Esophagus squamous epithelium (tissue), 5 donors: ENCODE results near the gene PIP5KL1. TPM values are rescaled to one million over a fixed set of nuclear protein-coding genes. Genes with fewer than 3 reads are reported as not detected.
A peak's percentile ranks its signal among the peaks of the same experiment; 100 is the strongest.

Experiments
- DNase-seq: peaks from one replicate; lab custom pipeline; 2025; lab: John Stamatoyannopoulos, UW
- H3K27ac ChIP-seq, 4 donors: fragments of 200-600 bp; sonication (generic); one replicate each; pipeline ENCODE4 v1.5.1; 2016 to 2019; ENCODE audit warnings: mild to moderate bottlenecking in 1 of 4
- H3K27me3 ChIP-seq, 4 donors: fragments of 200-600 bp; sonication (generic); 1 replicate in 3 of 4; 2 replicates in 1 of 4; pipeline versions ENCODE4 v1.5.1 to v1.6.0; 2017 to 2021; ENCODE audit warnings: antibody characterized with exemption in 1 of 4
- H3K36me3 ChIP-seq, 3 donors: fragments of 200-600 bp; sonication (generic); one replicate each; pipeline ENCODE4 v1.5.1; 2016 to 2019
- H3K4me1 ChIP-seq, 3 donors: fragments of 200-600 bp; sonication (generic); one replicate each; pipeline ENCODE4 v1.5.1; 2017 to 2019
- H3K4me3 ChIP-seq, 4 donors: fragments of 200-600 bp; sonication (generic); 1 replicate in 3 of 4; 2 replicates in 1 of 4; pipeline ENCODE4 v1.5.1; 2016 to 2019; ENCODE audit warnings: mild to moderate bottlenecking in 2 of 4, moderate library complexity in 1 of 4
- H3K9me3 ChIP-seq, 3 donors: fragments of 200-600 bp; sonication (generic); one replicate each; pipeline ENCODE4 v1.5.1; 2016 to 2019
- POLR2A ChIP-seq, 4 donors: fragments of 450-650 bp; IDR thresholded peaks; one replicate each; pipeline ENCODE4 v1.6.1; 2017; ENCODE audit warnings: antibody characterized with exemption in 4 of 4, mild to moderate bottlenecking in 4 of 4, moderate library complexity in 3 of 4
- WGBS, 2 donors: methylation state at CpG; one replicate each; pipeline ENCODE4 v1.1.5; 2018; 5-methylcytosine and 5-hydroxymethylcytosine counted together
- intact Hi-C: fragments of 100-400 bp; cut with DNase I; formaldehyde crosslinking; loops from one replicate; pipeline ENCODE4 v1.15.0; 2022
- total RNA-seq, 4 donors: library from RNA; depleted of rRNA; stranded (reverse); fragments of >200 nt; gene quantifications; one replicate each; pipeline ENCODE4 v1.1.0, GENCODE V29; 2016
- TF ChIP-seq, protein P1 (sequence below), 6 experiments: fragments of 450-650 bp in 4 of 6; fragments of 200-600 bp in 2 of 6; sonication (generic) in 2 of 6; IDR thresholded peaks; one replicate each; pipeline ENCODE4 v1.5.1; 2016 to 2019; ENCODE audit warnings: antibody characterized with exemption in 6 of 6, mild to moderate bottlenecking in 4 of 6, moderate library complexity in 4 of 6
- donor health status: DM: yes; HTN: yes; CAD: no.

PIP5KL1 gene
- total RNA-seq, 4 donors from 2014 or later = 3.1 to 4.6 (median 3.6) TPM; not detected in 1

- Histone ChIP-seq H3K4me1 (peaks cover 7 to 65% (median 38%) of the 10 kb centered on the region in 3 donors), H3K36me3 (peaks cover 25 to 47% (median 29%) of the 10 kb centered on the region in 3 donors), H3K27ac (peak overlapping the region; percentile 89 to 98 (median 94)), H3K4me3 (peak overlapping the region in 3 of 4 donors; percentile 19 to 98 (median 90)), H3K9me3 (peaks cover 0 to 29% (median 10%) of the 10 kb centered on the region in 3 donors), H3K27me3 (no peaks in the 10 kb centered on the region)
- intact Hi-C loops = no loop called here
- no peak for TF ChIP-seq POLR2A (IDR thresholded peaks at IDR 0.05)
- TF ChIP-seq, protein P1, sequence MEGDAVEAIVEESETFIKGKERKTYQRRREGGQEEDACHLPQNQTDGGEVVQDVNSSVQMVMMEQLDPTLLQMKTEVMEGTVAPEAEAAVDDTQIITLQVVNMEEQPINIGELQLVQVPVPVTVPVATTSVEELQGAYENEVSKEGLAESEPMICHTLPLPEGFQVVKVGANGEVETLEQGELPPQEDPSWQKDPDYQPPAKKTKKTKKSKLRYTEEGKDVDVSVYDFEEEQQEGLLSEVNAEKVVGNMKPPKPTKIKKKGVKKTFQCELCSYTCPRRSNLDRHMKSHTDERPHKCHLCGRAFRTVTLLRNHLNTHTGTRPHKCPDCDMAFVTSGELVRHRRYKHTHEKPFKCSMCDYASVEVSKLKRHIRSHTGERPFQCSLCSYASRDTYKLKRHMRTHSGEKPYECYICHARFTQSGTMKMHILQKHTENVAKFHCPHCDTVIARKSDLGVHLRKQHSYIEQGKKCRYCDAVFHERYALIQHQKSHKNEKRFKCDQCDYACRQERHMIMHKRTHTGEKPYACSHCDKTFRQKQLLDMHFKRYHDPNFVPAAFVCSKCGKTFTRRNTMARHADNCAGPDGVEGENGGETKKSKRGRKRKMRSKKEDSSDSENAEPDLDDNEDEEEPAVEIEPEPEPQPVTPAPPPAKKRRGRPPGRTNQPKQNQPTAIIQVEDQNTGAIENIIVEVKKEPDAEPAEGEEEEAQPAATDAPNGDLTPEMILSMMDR (IDR thresholded peaks at IDR 0.05) = no peak
- DNase-seq = no peak
- WGBS, 2 donors = 53 to 54% methylated on average over 2 to 4 of the region's 19 CpGs
Observed at GRCh38 chr9:127897193-127897692, 33.3 kb downstream of the PIP5KL1 start.

DNA sequence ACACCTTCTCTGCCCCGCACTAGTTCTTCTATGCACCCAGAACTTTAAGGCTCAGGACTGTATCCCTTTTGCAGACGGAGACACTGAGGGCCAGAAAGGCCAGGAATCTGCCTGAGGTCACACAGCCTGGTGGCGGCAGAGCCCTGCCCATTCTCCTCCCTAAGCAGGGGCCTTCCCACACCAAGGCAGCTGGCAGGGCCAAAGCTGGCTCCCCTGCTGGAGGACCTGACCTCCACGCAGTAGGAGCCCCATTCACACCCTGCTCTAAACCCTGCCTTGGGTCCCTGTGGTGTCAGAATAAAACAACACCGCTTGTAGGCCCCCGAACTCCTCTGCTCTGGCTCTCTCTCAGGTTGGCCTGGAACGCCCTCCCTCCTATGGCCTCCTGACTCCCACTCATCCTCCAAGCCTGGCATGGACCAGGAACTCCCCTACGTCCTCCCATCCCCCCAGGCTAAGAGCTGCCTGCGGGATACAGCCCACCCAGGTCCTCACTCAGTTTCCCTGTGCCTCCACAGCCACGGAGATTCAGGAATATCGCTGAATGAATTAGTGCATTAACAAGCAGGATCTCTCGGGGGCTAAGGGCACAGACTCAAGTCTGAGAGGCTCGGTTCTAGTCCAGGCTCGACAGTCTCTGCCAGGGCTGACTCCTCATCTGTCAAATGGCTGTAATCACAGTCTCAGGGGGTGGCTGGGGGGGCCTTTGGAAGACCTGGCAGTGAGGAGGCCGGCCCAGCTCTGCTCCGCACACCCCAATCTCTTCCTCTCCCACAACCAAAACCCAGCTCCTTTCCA is 34.0 kb downstream of the PIP5KL1 start:
- Histone ChIP-seq H3K36me3 (peaks cover 26 to 54% (median 29%) of the 10 kb centered on the region in 3 donors), H3K4me1 (peaks cover 7 to 58% (median 38%) of the 10 kb centered on the region in 3 donors), H3K4me3 (peak overlapping the region in 3 of 4 donors; percentile 19 to 98 (median 90)), H3K9me3 (peaks cover 0 to 29% (median 10%) of the 10 kb centered on the region in 3 donors), H3K27me3 (no peaks in the 10 kb centered on the region), H3K27ac (peak overlapping the region; percentile 89 to 98 (median 94))
- intact Hi-C loops = no loop called here
- TF ChIP-seq, protein P1 (IDR thresholded peaks at IDR 0.05) = no peak
- no peak for TF ChIP-seq POLR2A (IDR thresholded peaks at IDR 0.05)
- DNase-seq = no peak
- WGBS, 2 donors = 65 to 67% methylated on average over 7 to 8 of the region's 16 CpGs

DNA sequence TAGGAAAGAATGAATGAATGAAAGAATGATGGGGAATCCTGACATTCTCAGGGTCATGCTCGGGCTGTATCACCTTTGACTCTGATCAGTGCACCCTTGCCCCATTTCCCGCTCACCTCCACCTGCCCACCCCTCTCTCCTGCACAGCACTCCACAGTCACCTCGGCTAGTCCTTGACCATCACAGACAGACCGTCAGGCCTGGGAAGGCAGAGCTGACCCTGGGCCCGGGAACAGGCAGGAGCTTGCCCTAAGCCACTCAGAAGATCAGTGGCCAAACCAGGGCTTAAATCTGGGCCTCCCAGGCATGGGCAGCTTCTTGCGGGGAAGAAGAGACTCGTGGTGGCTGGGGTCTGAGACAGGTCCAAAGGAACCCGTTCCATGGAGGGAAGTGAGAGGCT is 34.8 kb downstream of the PIP5KL1 start:
- DNase-seq = no peak
- Histone ChIP-seq H3K9me3 (peaks cover 0 to 29% (median 10%) of the 10 kb centered on the region in 3 donors), H3K36me3 (peaks cover 29 to 62% (median 31%) of the 10 kb centered on the region in 3 donors), H3K27ac (peak overlapping the region in 1 of 4 donors; percentile 97), H3K4me1 (peaks cover 7 to 50% (median 31%) of the 10 kb centered on the region in 3 donors), H3K27me3 (no peaks in the 10 kb centered on the region), H3K4me3 (no peak overlapping the region)
- 91 to 96% methylated on average over 2 to 6 of the region's 8 CpGs for WGBS, 2 donors
- TF ChIP-seq POLR2A (IDR thresholded peaks at IDR 0.05) = no peak
- TF ChIP-seq, protein P1 (IDR thresholded peaks at IDR 0.05) = no peak
- intact Hi-C loops = no loop called here

- intact Hi-C loops = no loop called here
- 94 to 97% methylated on average over 4 of the region's 4 CpGs for WGBS, 2 donors
- H3K27ac ChIP-seq = no peak overlapping the region
- peaks cover 40 to 86% (median 40%) of the 10 kb centered on the region in 3 donors for H3K36me3 ChIP-seq
- no peak for DNase-seq
- no peak for TF ChIP-seq POLR2A (IDR thresholded peaks at IDR 0.05)
- TF ChIP-seq, protein P1 (IDR thresholded peaks at IDR 0.05) = no peak
- H3K27me3 ChIP-seq = no peaks in the 10 kb centered on the region
- H3K9me3 ChIP-seq = peaks cover 0 to 29% (median 10%) of the 10 kb centered on the region in 3 donors
- no peak overlapping the region for H3K4me3 ChIP-seq
- H3K4me1 ChIP-seq = peaks cover 7 to 32% (median 19%) of the 10 kb centered on the region in 3 donors
Observed at GRCh38 chr9:127893392-127893791, 37.2 kb downstream of the PIP5KL1 start.

DNA sequence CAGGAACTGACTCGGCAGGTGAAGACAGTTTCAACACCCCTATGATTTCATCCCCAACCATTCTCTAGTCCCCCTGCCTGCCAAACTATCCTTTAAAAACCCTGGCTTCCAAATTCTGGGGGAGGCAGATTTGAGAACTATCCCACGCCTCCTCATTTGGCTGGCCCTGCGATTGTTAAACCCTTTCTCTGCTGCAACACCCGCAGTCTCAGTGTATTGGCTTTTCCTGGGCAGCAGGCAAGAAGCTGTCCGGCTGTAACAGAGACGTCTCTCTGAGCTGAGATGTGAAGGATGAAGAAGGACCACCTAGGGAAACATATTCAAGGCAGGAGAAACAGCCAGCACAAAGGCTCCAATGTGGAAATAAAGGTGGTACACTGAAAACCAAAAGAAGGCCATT is 37.7 kb downstream of the PIP5KL1 start:
- H3K36me3 ChIP-seq = peaks cover 42 to 91% (median 42%) of the 10 kb centered on the region in 3 donors
- no peak overlapping the region for H3K4me3 ChIP-seq
- peaks cover 7 to 26% (median 14%) of the 10 kb centered on the region in 3 donors for H3K4me1 ChIP-seq
- WGBS, 2 donors = 91 to 92% methylated on average over 4 to 6 of the region's 6 CpGs
- no peak for TF ChIP-seq POLR2A (IDR thresholded peaks at IDR 0.05)
- TF ChIP-seq, protein P1 (IDR thresholded peaks at IDR 0.05) = no peak
- H3K27me3 ChIP-seq = no peaks in the 10 kb centered on the region
- H3K27ac ChIP-seq = no peak overlapping the region
- intact Hi-C loops = no loop called here
- DNase-seq = no peak
- peaks cover 0 to 29% (median 10%) of the 10 kb centered on the region in 3 donors for H3K9me3 ChIP-seq
